Measurements from ENCODE around the gene SLC48A1.

Gene SLC48A1

GRCh38 chr12:47801170-47801903 lies 28.3 kb downstream of the SLC48A1 start:
- H3K4me3 ChIP-seq (ENCODE audit: control insufficient read depth, low read depth, low read length) = no peak overlapping the region
- TF ChIP-seq, protein P1, sequence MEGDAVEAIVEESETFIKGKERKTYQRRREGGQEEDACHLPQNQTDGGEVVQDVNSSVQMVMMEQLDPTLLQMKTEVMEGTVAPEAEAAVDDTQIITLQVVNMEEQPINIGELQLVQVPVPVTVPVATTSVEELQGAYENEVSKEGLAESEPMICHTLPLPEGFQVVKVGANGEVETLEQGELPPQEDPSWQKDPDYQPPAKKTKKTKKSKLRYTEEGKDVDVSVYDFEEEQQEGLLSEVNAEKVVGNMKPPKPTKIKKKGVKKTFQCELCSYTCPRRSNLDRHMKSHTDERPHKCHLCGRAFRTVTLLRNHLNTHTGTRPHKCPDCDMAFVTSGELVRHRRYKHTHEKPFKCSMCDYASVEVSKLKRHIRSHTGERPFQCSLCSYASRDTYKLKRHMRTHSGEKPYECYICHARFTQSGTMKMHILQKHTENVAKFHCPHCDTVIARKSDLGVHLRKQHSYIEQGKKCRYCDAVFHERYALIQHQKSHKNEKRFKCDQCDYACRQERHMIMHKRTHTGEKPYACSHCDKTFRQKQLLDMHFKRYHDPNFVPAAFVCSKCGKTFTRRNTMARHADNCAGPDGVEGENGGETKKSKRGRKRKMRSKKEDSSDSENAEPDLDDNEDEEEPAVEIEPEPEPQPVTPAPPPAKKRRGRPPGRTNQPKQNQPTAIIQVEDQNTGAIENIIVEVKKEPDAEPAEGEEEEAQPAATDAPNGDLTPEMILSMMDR (IDR thresholded peaks at IDR 0.05; ENCODE audit: control insufficient read depth, insufficient read depth, low read depth, low read length, missing control alignments) = peak; percentile 20
- DNase-seq (ENCODE audit: low read depth) = no peak

DNA sequence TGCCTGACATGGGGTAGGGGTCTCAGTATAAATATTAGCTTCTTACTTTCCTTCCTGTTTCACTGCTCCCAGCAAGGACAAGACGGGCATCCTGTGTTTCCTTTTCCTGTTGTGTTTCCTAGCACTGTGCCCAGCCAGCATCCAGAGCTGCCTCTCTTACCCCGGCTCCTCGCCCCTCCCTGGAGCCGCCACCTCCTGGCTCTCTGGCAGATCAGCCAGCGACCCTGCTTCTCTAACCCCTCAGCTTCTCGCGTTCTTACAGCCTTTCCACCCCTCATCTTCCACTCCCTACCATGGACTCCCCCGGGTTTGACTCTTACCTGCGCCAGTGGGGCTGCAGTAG lies 28.8 kb downstream of the SLC48A1 start:
- DNase-seq (ENCODE audit: low read depth) = no peak
- TF ChIP-seq, protein P1 (IDR thresholded peaks at IDR 0.05; ENCODE audit: control insufficient read depth, insufficient read depth, low read depth, low read length, missing control alignments) = no peak
- no peak overlapping the region for H3K4me3 ChIP-seq (ENCODE audit: control insufficient read depth, low read depth, low read length)

GRCh38 chr12:47802312-47802711 lies 29.3 kb downstream of the SLC48A1 start:
- DNase-seq (ENCODE audit: low read depth) = no peak
- H3K4me3 ChIP-seq (ENCODE audit: control insufficient read depth, low read depth, low read length) = no peak overlapping the region
- TF ChIP-seq, protein P1 (IDR thresholded peaks at IDR 0.05; ENCODE audit: control insufficient read depth, insufficient read depth, low read depth, low read length, missing control alignments) = peak; percentile 33

DNA sequence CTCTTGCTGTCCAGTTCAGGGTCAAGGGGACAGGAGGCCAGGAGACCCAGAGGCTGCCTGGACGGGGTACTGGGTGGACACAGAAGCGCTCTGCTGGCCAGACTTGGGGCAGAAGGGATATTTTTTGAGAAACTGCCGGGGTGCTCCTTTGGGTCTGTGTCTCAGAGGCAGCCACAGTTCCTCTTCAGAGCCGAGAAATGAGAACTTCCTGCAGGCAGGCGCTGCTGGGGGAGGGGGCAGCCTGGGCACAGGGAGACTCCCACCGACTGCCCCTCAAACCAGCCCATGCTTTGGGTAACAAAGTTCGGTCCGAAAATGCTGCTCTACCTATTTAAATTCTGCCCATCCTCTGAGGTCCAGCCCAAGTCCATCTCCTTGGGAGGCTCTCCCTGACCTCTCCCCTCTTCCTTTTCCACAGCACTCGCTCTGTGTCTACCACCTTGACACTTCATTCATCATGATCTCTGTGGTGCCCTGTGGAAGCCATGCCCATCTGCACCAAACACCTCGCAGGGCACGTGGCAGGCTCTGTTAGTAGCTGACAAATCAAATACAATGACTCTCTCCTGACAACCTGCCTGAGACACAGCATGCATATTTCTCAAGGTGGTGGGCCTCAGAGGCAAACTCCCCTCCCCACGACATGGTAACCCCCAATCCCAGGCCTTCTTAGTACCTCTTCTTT lies 30.3 kb downstream of the SLC48A1 start:
- TF ChIP-seq, protein P1 (IDR thresholded peaks at IDR 0.05; ENCODE audit: control insufficient read depth, insufficient read depth, low read depth, low read length, missing control alignments) = no peak
- no peak for DNase-seq (ENCODE audit: low read depth)
- H3K4me3 ChIP-seq (ENCODE audit: control insufficient read depth, low read depth, low read length) = no peak overlapping the region

GRCh38 chr12:47804171-47804570 lies 31.1 kb downstream of the SLC48A1 start:
- H3K4me3 ChIP-seq (ENCODE audit: control insufficient read depth, low read depth, low read length) = no peak overlapping the region
- DNase-seq (ENCODE audit: low read depth) = no peak
- TF ChIP-seq, protein P1 (IDR thresholded peaks at IDR 0.05; ENCODE audit: control insufficient read depth, insufficient read depth, low read depth, low read length, missing control alignments) = no peak

- no peak overlapping the region for H3K4me3 ChIP-seq (ENCODE audit: control insufficient read depth, low read depth, low read length)
- TF ChIP-seq, protein P1 (IDR thresholded peaks at IDR 0.05; ENCODE audit: control insufficient read depth, insufficient read depth, low read depth, low read length, missing control alignments) = no peak
- DNase-seq (ENCODE audit: low read depth) = no peak
Observed at GRCh38 chr12:47805417-47805816, 32.4 kb downstream of the SLC48A1 start.
